Neural cell (in vitro differentiated cells): ENCODE measurements around the gene COL15A1. TPM values are rescaled to one million over a fixed set of nuclear protein-coding genes. Genes with fewer than 3 reads are reported as not detected.

Experiments
- H2AFZ ChIP-seq: fragments of 200-600, 300-800 bp; sonication (generic), shearing (Covaris generic); 2 replicates; pipeline ENCODE4 v1.6.0; 2014; ENCODE audit warnings: low read depth, mild to moderate bottlenecking, antibody characterized with exemption, low read length, moderate library complexity
- H3F3A ChIP-seq: fragments of 200-600 bp; shearing (Covaris generic); 2 replicates; pipeline ENCODE4 v1.6.1; 2016; ENCODE audit warnings: mild to moderate bottlenecking, moderate library complexity, mixed read lengths, antibody characterized with exemption, low read length; ENCODE audit not compliant: insufficient read depth, poor library complexity, severe bottlenecking
- H3K27ac ChIP-seq: fragments of 200-600, 300-800 bp; sonication (generic), shearing (Covaris generic); 2 replicates; pipeline ENCODE4 v1.5.1; 2014; ENCODE audit warnings: mild to moderate bottlenecking, low read length, moderate library complexity
- H3K27me3 ChIP-seq: fragments of 300-800, 200-600 bp; sonication (generic), shearing (Covaris generic); 2 replicates; pipeline ENCODE4 v1.6.0; 2014; ENCODE audit warnings: mild to moderate bottlenecking, low read depth, low read length, moderate library complexity; ENCODE audit not compliant: insufficient read depth
- H3K36me3 ChIP-seq: fragments of 300-800, 200-600 bp; sonication (generic), shearing (Covaris generic); 2 replicates; pipeline ENCODE4 v1.5.1; 2014; ENCODE audit warnings: mild to moderate bottlenecking, antibody characterized with exemption, low read length, moderate library complexity; ENCODE audit not compliant: insufficient read depth
- H3K4me2 ChIP-seq: fragments of 300-800, 200-600 bp; sonication (generic), shearing (Covaris generic); 2 replicates; pipeline ENCODE4 v1.6.0; 2014; ENCODE audit warnings: mild to moderate bottlenecking, low read length
- H3K4me3 ChIP-seq: fragments of 300-800, 200-600 bp; sonication (generic), shearing (Covaris generic); 2 replicates; pipeline ENCODE4 v1.5.1; 2014; ENCODE audit warnings: mild to moderate bottlenecking, low read length, moderate library complexity
- H3K79me2 ChIP-seq: fragments of 200-600 bp; shearing (Covaris generic); replicated peaks from 2 replicates; pipeline ENCODE4 v1.6.0; 2014; ENCODE audit warnings: mild to moderate bottlenecking, low read length, moderate library complexity; ENCODE audit not compliant: insufficient read depth
- H3K9ac ChIP-seq: fragments of 300-800, 200-600 bp; sonication (generic), shearing (Covaris generic); 2 replicates; pipeline ENCODE4 v1.6.1; 2016; ENCODE audit warnings: mild to moderate bottlenecking, low read length, mixed read lengths
- H3K9me2 ChIP-seq: fragments of 200-600 bp; shearing (Covaris generic); 2 replicates; pipeline ENCODE4 v1.6.1; 2016; ENCODE audit warnings: mild to moderate bottlenecking, low read length, mixed read lengths; ENCODE audit not compliant: insufficient read depth
- H3K9me3 ChIP-seq: fragments of 200-600, 300-800 bp; sonication (generic), shearing (Covaris generic); 2 replicates; pipeline ENCODE4 v1.6.1; 2016; ENCODE audit warnings: mild to moderate bottlenecking, mixed run types, low read length, moderate library complexity, mixed read lengths
- H4K20me1 ChIP-seq: fragments of 200-600 bp; shearing (Covaris generic); 2 replicates; pipeline ENCODE4 v1.6.1; 2016; ENCODE audit warnings: mild to moderate bottlenecking, mixed run types; ENCODE audit not compliant: insufficient read depth
- EP300 ChIP-seq: fragments of 450-650 bp; conservative IDR thresholded peaks from 2 replicates; pipeline ENCODE4 v1.6.1; 2014; ENCODE audit warnings: antibody characterized with exemption, mild to moderate bottlenecking, moderate library complexity; ENCODE audit not compliant: poor library complexity, severe bottlenecking
- EZH2 ChIP-seq: fragments of 200-600, 300-800 bp; shearing (Covaris generic), sonication (generic); IDR thresholded peaks from 2 replicates; pipeline ENCODE4 v1.6.1; 2014; ENCODE audit warnings: antibody characterized with exemption, low read length, borderline replicate concordance, mild to moderate bottlenecking; ENCODE audit not compliant: insufficient read depth, poor library complexity, severe bottlenecking
- MXI1 ChIP-seq: fragments of 450-650 bp; conservative IDR thresholded peaks from 2 replicates; pipeline ENCODE4 v1.6.1; 2014; ENCODE audit warnings: antibody characterized with exemption, mild to moderate bottlenecking; ENCODE audit not compliant: poor library complexity, severe bottlenecking
- POLR2AphosphoS5 ChIP-seq: IDR thresholded peaks from 2 replicates; pipeline ENCODE4 v1.6.1; 2012
- RAD21 ChIP-seq: fragments of 450-650 bp; conservative IDR thresholded peaks from 2 replicates; pipeline ENCODE4 v1.6.1; 2014; ENCODE audit warnings: antibody characterized with exemption, mild to moderate bottlenecking, moderate library complexity
- SMC3 ChIP-seq: fragments of 450-650 bp; conservative IDR thresholded peaks from 2 replicates; pipeline ENCODE4 v1.6.1; 2014; ENCODE audit warnings: antibody characterized with exemption, mild to moderate bottlenecking, moderate library complexity; ENCODE audit not compliant: poor library complexity
- TAF1 ChIP-seq: IDR thresholded peaks from 2 replicates; pipeline ENCODE4 v1.6.1; 2012; ENCODE audit warnings: low read depth
- polyA plus RNA-seq: library from polyadenylated mRNA; depleted of rRNA; stranded (reverse); fragments of >200 nt; gene quantifications from 2 replicates; pipeline ENCODE4 v1.2.3, GENCODE V29; 2014
- TF ChIP-seq, protein P1 (sequence below): IDR thresholded peaks from 2 replicates; pipeline ENCODE4 v1.6.1; 2012; ENCODE audit warnings: borderline replicate concordance
- TF ChIP-seq, protein P2 (sequence below): fragments of 450-650 bp; IDR thresholded peaks from 2 replicates; pipeline ENCODE4 v1.5.1; 2014; ENCODE audit warnings: antibody characterized with exemption, mild to moderate bottlenecking, moderate library complexity; ENCODE audit not compliant: poor library complexity, severe bottlenecking

Gene COL15A1
- polyA plus RNA-seq, 1 donor from 2014 or later = 2.8 TPM

GRCh38 chr9:98972716-98973115 is 29.0 kb downstream of the COL15A1 start:
- no peaks in the 10 kb centered on the region for H4K20me1 ChIP-seq
- no peak overlapping the region for H3K4me3 ChIP-seq
- H3K9ac ChIP-seq = no peak overlapping the region
- H3K79me2 ChIP-seq = no peaks in the 10 kb centered on the region
- H3K36me3 ChIP-seq = no peaks in the 10 kb centered on the region
- no peak overlapping the region for H2AFZ ChIP-seq
- no peaks in the 10 kb centered on the region for H3K9me2 ChIP-seq
- no peak overlapping the region for H3K27ac ChIP-seq
- no peaks in the 10 kb centered on the region for H3F3A ChIP-seq
- H3K4me2 ChIP-seq = no peak overlapping the region
- H3K27me3 ChIP-seq = no peaks in the 10 kb centered on the region
- H3K9me3 ChIP-seq = no peaks in the 10 kb centered on the region
- TF ChIP-seq EP300 = no peak
- no peak for TF ChIP-seq POLR2AphosphoS5
- TF ChIP-seq SMC3 = no peak
- TF ChIP-seq EZH2 = no peak
- TF ChIP-seq MXI1 = no peak
- TF ChIP-seq, protein P1, sequence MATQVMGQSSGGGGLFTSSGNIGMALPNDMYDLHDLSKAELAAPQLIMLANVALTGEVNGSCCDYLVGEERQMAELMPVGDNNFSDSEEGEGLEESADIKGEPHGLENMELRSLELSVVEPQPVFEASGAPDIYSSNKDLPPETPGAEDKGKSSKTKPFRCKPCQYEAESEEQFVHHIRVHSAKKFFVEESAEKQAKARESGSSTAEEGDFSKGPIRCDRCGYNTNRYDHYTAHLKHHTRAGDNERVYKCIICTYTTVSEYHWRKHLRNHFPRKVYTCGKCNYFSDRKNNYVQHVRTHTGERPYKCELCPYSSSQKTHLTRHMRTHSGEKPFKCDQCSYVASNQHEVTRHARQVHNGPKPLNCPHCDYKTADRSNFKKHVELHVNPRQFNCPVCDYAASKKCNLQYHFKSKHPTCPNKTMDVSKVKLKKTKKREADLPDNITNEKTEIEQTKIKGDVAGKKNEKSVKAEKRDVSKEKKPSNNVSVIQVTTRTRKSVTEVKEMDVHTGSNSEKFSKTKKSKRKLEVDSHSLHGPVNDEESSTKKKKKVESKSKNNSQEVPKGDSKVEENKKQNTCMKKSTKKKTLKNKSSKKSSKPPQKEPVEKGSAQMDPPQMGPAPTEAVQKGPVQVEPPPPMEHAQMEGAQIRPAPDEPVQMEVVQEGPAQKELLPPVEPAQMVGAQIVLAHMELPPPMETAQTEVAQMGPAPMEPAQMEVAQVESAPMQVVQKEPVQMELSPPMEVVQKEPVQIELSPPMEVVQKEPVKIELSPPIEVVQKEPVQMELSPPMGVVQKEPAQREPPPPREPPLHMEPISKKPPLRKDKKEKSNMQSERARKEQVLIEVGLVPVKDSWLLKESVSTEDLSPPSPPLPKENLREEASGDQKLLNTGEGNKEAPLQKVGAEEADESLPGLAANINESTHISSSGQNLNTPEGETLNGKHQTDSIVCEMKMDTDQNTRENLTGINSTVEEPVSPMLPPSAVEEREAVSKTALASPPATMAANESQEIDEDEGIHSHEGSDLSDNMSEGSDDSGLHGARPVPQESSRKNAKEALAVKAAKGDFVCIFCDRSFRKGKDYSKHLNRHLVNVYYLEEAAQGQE = no peak
- no peak for TF ChIP-seq TAF1
- no peak for TF ChIP-seq RAD21
- TF ChIP-seq, protein P2, sequence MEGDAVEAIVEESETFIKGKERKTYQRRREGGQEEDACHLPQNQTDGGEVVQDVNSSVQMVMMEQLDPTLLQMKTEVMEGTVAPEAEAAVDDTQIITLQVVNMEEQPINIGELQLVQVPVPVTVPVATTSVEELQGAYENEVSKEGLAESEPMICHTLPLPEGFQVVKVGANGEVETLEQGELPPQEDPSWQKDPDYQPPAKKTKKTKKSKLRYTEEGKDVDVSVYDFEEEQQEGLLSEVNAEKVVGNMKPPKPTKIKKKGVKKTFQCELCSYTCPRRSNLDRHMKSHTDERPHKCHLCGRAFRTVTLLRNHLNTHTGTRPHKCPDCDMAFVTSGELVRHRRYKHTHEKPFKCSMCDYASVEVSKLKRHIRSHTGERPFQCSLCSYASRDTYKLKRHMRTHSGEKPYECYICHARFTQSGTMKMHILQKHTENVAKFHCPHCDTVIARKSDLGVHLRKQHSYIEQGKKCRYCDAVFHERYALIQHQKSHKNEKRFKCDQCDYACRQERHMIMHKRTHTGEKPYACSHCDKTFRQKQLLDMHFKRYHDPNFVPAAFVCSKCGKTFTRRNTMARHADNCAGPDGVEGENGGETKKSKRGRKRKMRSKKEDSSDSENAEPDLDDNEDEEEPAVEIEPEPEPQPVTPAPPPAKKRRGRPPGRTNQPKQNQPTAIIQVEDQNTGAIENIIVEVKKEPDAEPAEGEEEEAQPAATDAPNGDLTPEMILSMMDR = no peak

GRCh38 chr9:98973171-98973570 is 29.5 kb downstream of the COL15A1 start:
- Histone ChIP-seq H3K27me3 (no peaks in the 10 kb centered on the region), H3K4me2 (no peak overlapping the region), H2AFZ (no peak overlapping the region), H3K36me3 (no peaks in the 10 kb centered on the region), H3K79me2 (no peaks in the 10 kb centered on the region), H3K9me2 (no peaks in the 10 kb centered on the region), H4K20me1 (no peaks in the 10 kb centered on the region), H3K9me3 (no peaks in the 10 kb centered on the region), H3K9ac (no peak overlapping the region), H3F3A (no peaks in the 10 kb centered on the region), H3K4me3 (no peak overlapping the region), H3K27ac (no peak overlapping the region)
- TF ChIP-seq RAD21 (no peak), MXI1 (no peak), EZH2 (no peak), SMC3 (no peak), POLR2AphosphoS5 (no peak)
- TF ChIP-seq, protein P2 = no peak
- TF ChIP-seq, protein P1 = no peak
